Subcutaneous adipose tissue (tissue), 4 donors: Measurements from ENCODE around the gene CD58. TPM values are rescaled to one million over a fixed set of nuclear protein-coding genes. Genes with fewer than 3 reads are reported as not detected.

Experiments
- total RNA-seq, 4 donors: library from RNA; depleted of rRNA; stranded (reverse); fragments of >200 nt; gene quantifications; one replicate each; pipeline ENCODE4 v1.1.0, GENCODE V29; 2016
- TF ChIP-seq, protein P1 (sequence below): fragments of 450-650 bp; IDR thresholded peaks from one replicate; pipeline ENCODE4 v1.5.1; 2016; ENCODE audit warnings: low read depth, mild to moderate bottlenecking, control low read depth, antibody characterized with exemption, moderate library complexity

The CD58 gene
- total RNA-seq, 4 donors from 2014 or later = 33.9 to 53.8 (median 43.0) TPM

DNA sequence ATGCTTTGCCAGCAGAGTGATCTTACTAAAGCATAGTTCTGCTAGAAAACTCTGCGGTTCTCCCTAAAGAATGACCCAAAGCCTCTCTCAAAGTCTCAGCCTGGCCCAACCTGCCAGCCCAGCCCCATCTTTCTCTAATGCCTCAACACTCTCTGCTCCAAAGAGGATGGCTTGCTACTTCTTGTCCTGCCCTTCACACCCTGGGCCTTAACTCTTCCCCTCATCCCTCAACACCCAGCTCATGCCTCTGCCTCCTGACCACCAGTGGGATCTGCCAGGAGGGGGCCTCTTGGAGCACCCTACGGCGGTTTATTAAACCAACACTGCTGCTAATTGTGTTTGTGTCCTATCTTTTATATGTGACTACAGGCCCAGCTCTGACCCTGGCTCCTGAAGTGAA, 52.4 kb downstream of the CD58 start:
- TF ChIP-seq, protein P1, sequence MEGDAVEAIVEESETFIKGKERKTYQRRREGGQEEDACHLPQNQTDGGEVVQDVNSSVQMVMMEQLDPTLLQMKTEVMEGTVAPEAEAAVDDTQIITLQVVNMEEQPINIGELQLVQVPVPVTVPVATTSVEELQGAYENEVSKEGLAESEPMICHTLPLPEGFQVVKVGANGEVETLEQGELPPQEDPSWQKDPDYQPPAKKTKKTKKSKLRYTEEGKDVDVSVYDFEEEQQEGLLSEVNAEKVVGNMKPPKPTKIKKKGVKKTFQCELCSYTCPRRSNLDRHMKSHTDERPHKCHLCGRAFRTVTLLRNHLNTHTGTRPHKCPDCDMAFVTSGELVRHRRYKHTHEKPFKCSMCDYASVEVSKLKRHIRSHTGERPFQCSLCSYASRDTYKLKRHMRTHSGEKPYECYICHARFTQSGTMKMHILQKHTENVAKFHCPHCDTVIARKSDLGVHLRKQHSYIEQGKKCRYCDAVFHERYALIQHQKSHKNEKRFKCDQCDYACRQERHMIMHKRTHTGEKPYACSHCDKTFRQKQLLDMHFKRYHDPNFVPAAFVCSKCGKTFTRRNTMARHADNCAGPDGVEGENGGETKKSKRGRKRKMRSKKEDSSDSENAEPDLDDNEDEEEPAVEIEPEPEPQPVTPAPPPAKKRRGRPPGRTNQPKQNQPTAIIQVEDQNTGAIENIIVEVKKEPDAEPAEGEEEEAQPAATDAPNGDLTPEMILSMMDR = no peak

GRCh38 chr1:116516631-116517030, 54.2 kb downstream of the CD58 start:
- TF ChIP-seq, protein P1 = no peak

DNA sequence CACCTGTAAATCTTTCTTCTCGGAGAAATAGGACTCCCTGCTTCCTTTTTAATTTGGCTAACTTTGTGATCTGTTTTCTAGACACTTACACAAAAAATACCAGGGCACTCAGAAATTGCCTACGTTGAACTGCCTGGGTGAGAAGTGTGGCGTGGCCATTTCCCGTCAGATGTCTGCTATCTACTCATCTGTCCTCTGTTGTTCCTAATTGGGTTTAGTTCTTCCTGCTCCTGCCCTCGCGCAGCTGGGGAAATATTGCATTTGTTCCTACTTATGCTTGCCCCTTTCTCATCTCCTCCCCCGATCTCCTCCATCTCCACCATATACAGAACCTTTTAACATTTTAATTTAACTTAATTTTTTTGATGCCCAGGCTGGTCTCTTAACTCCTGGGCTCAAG, 55.1 kb downstream of the CD58 start:
- TF ChIP-seq, protein P1 = no peak

- TF ChIP-seq, protein P1 = no peak
These were observed 55.9 kb downstream of the CD58 start for GRCh38 chr1:116514708-116515525.

DNA sequence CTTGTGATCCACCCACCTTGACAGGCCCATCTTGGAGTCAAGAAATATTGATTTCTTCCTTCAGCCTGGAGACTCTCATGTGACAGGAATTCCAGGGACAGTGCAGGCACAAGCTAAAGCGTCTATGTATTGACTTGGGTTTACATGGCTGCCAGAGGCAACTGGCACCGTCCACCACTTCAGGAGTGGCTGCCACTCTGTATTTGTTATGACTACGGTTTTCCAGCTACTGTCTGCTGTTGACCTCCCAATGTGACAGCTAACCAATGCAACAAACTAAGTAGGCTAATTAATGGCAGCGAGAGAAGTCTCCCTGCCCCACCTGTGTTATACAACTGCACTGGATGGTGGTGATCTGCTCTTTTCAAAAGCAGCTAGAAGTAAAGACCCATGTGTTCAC, 56.9 kb downstream of the CD58 start:
- TF ChIP-seq, protein P1 = no peak

DNA sequence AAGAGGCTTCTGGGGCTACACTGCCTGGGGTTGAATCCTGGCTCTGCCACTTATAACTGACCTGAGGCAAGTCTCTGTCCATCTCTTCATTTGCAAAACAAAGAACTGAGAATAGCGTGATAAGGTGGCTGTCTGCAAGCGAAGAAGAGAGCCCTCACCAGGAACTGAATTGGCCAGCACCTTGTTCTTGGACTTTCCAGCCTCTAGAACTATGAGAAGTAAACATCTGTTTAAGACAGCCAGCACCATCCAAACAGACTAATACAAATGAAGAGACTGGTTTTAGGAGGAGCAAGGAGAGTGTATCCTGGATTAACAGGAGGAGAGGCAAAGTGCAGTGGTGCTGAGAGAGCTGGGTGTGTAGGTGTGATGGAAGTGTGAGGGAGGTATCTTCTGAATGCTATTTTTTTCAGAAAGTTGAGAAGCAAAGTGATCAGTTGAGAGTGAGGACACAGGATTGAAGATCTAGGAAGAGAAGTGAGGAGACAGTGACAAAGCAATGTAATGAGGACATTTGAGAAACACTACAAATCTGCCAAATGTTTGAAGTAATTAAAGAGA, 59.3 kb downstream of the CD58 start:
- TF ChIP-seq, protein P1 = no peak

DNA sequence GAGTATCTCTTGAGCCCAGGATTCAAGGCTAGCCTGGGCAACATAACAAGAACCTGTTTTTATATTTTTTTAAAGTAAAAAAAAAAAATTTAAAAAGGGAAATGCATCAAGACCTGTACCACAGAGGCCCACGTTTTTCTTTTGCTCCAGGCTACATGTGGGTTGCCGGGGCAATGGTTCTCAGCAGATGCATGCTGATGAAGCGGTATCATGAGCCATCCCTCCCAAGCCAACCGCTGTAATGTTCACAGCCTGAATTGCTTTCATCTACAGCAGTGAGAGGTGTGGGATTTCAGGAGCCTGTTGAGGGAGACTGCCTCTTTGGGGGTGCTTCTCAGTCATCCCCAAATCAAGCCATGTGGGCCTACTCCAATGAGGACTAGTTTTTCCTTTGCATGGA, 60.5 kb downstream of the CD58 start:
- TF ChIP-seq, protein P1 = no peak
